PC-3 (cell line): ENCODE measurements around the gene UMAD1. TPM values are rescaled to one million over a fixed set of nuclear protein-coding genes. Genes with fewer than 3 reads are reported as not detected.

Experiments used
- ATAC-seq: fragments of 200-7000 bp; cut with Tn5 transposase; 2 replicates; pipeline ENCODE4 v1.9.1; 2020; ENCODE audit warnings: mild to moderate bottlenecking, moderate library complexity
- BruUV-seq: library from RNA; stranded (reverse); fragments of 400-500 nt; replicated peaks from 2 replicates; lab custom pipeline; 2021; lab: Mats Ljungman, UMichigan
- CTCF ChIA-PET: fragments of 300-600 bp; sonication (Branson Sonifier 250); formaldehyde crosslinking; loops from one replicate; lab custom pipeline; 2022; ENCODE audit warnings: antibody characterized with exemption; lab: Charles Lee
- POLR2A ChIA-PET: fragments of 300-600 bp; sonication (Branson Sonifier 250); formaldehyde crosslinking; loops from one replicate; lab custom pipeline; 2022; ENCODE audit warnings: antibody characterized with exemption; ENCODE audit not compliant: unreplicated experiment; lab: Charles Lee
- DNase-seq: peaks from one replicate; pipeline ENCODE4 v3.0.0-alpha.2; 2015
- H2AFZ ChIP-seq: fragments of 300-600 bp; sonication (generic); 2 replicates; pipeline ENCODE4 v1.6.0; 2016; ENCODE audit warnings: antibody characterized with exemption, low read length
- H3F3A ChIP-seq: fragments of 300-600 bp; sonication (generic); one replicate; pipeline ENCODE4 v1.6.0; 2017; ENCODE audit warnings: antibody characterized with exemption, low read length, control low read depth, mild to moderate bottlenecking; ENCODE audit not compliant: unreplicated experiment
- H3K27ac ChIP-seq: fragments of 300-600 bp; sonication (generic); 2 replicates; pipeline ENCODE4 v1.5.1; 2016; ENCODE audit warnings: mild to moderate bottlenecking, low read length
- H3K27me3 ChIP-seq: fragments of 300-600 bp; sonication (generic); 2 replicates; pipeline ENCODE4 v1.6.1; 2016; ENCODE audit warnings: low read length, mixed read lengths
- H3K36me3 ChIP-seq: fragments of 300-600 bp; sonication (generic); 2 replicates; pipeline ENCODE4 v1.6.1; 2016; ENCODE audit warnings: low read depth, mixed run types, low read length, mixed read lengths
- H3K4me1 ChIP-seq: fragments of 300-600 bp; sonication (generic); 2 replicates; pipeline ENCODE4 v1.5.1; 2016; ENCODE audit warnings: low read length; ENCODE audit not compliant: insufficient read depth
- H3K4me2 ChIP-seq: fragments of 300-600 bp; sonication (generic); 2 replicates; pipeline ENCODE4 v1.6.0; 2016; ENCODE audit warnings: low read length
- H3K4me3 ChIP-seq: fragments of 300-600 bp; sonication (generic); 2 replicates; pipeline ENCODE4 v1.5.1; 2016; ENCODE audit warnings: mild to moderate bottlenecking, low read length, mixed read lengths
- H3K79me2 ChIP-seq: fragments of 300-600 bp; sonication (generic); 2 replicates; pipeline ENCODE4 v1.6.1; 2017; ENCODE audit warnings: low read length, mixed read lengths
- H3K9ac ChIP-seq: fragments of 300-600 bp; sonication (generic); 2 replicates; pipeline ENCODE4 v1.6.0; 2016; ENCODE audit warnings: mild to moderate bottlenecking, low read length
- H3K9me2 ChIP-seq: fragments of 300-600 bp; sonication (generic); replicated peaks from 2 replicates; pipeline ENCODE4 v1.6.1; 2016; ENCODE audit warnings: mixed run types, low read length, mixed read lengths
- H3K9me3 ChIP-seq: fragments of 300-600 bp; sonication (generic); 2 replicates; pipeline ENCODE4 v1.6.1; 2016; ENCODE audit warnings: low read length, mixed read lengths
- H4K20me1 ChIP-seq: fragments of 300-600 bp; sonication (generic); 2 replicates; pipeline ENCODE4 v1.6.1; 2016; ENCODE audit warnings: low read length, mixed read lengths
- CTCF ChIP-seq: fragments of 300-600 bp; sonication (generic); conservative IDR thresholded peaks from 2 replicates; pipeline ENCODE4 v1.5.1; 2017; ENCODE audit warnings: antibody characterized with exemption, low read depth, mild to moderate bottlenecking, low read length
- EZH2 ChIP-seq: fragments of 300-600 bp; sonication (generic); IDR thresholded peaks from one replicate; pipeline ENCODE4 v1.6.1; 2017; ENCODE audit warnings: antibody characterized with exemption, mild to moderate bottlenecking, low read length; ENCODE audit not compliant: unreplicated experiment
- EZH2phosphoT487 ChIP-seq: fragments of 300-600 bp; sonication (generic); IDR thresholded peaks from 2 replicates; pipeline ENCODE4 v1.6.1; 2018; ENCODE audit warnings: mild to moderate bottlenecking, antibody characterized with exemption, low read length, borderline replicate concordance
- intact Hi-C: fragments of 100-400 bp; cut with micrococcal nuclease; formaldehyde crosslinking; loops from 2 replicates; pipeline ENCODE4 v1.9.0; 2023
- total RNA-seq: library from RNA; depleted of rRNA; stranded (reverse); fragments of >200 nt; gene quantifications from 2 replicates; pipeline ENCODE4 v1.2.3, GENCODE V29; 2014

Gene UMAD1
- total RNA-seq, 1 experiment from 2014 or later: 8.9 TPM

- no peak overlapping the region for H3K4me2 ChIP-seq
- TF ChIP-seq EZH2phosphoT487: no peak
- no peak for TF ChIP-seq EZH2
- TF ChIP-seq CTCF: no peak
- no peaks in the 10 kb centered on the region for H3F3A ChIP-seq
- H3K4me3 ChIP-seq: no peak overlapping the region
- no peaks in the 10 kb centered on the region for H3K9me3 ChIP-seq
- POLR2A ChIA-PET: no interaction called here
- no peaks in the 10 kb centered on the region for H3K4me1 ChIP-seq
- no peaks in the 10 kb centered on the region for H3K27me3 ChIP-seq
- H4K20me1 ChIP-seq: no peaks in the 10 kb centered on the region
- no peaks in the 10 kb centered on the region for H3K36me3 ChIP-seq
- no peak overlapping the region for H3K27ac ChIP-seq
- no peak overlapping the region for H2AFZ ChIP-seq
- no peaks in the 10 kb centered on the region for H3K79me2 ChIP-seq
- no peak overlapping the region for H3K9ac ChIP-seq
- intact Hi-C loops: no loop called here
- no TSS peak for BruUV-seq
- no peaks in the 10 kb centered on the region for H3K9me2 ChIP-seq
- CTCF ChIA-PET: no interaction called here
- ATAC-seq (no peak), DNase-seq (no peak)
These were observed 47.2 kb downstream of the UMAD1 start for GRCh38 chr7:7687800-7688199.

- H3K4me1 ChIP-seq: no peaks in the 10 kb centered on the region
- H3K9me3 ChIP-seq: no peaks in the 10 kb centered on the region
- no peaks in the 10 kb centered on the region for H3K9me2 ChIP-seq
- DNase-seq: no peak
- H3K36me3 ChIP-seq: no peaks in the 10 kb centered on the region
- H3K79me2 ChIP-seq: no peaks in the 10 kb centered on the region
- H3K4me3 ChIP-seq: no peak overlapping the region
- H3K4me2 ChIP-seq: no peak overlapping the region
- intact Hi-C loops: no loop called here
- ChIA-PET POLR2A (no interaction called here), CTCF (no interaction called here)
- H3K9ac ChIP-seq: no peak overlapping the region
- no TSS peak for BruUV-seq
- no peaks in the 10 kb centered on the region for H3K27me3 ChIP-seq
- no peaks in the 10 kb centered on the region for H3F3A ChIP-seq
- no peaks in the 10 kb centered on the region for H4K20me1 ChIP-seq
- no peak overlapping the region for H3K27ac ChIP-seq
- no peak for TF ChIP-seq EZH2phosphoT487
- TF ChIP-seq CTCF: no peak
- no peak for TF ChIP-seq EZH2
- no peak overlapping the region for H2AFZ ChIP-seq
- ATAC-seq: no peak
These were observed 47.8 kb downstream of the UMAD1 start for GRCh38 chr7:7688310-7688709.

- CTCF ChIA-PET: no interaction called here
- TF ChIP-seq CTCF (no peak), EZH2 (no peak), EZH2phosphoT487 (no peak)
These were observed 48.4 kb downstream of the UMAD1 start for GRCh38 chr7:7688956-7689355.

More at GRCh38 chr7:7688956-7689355, 48.4 kb downstream of the UMAD1 start:
- Histone ChIP-seq H3K4me3 (no peak overlapping the region), H3K27ac (no peak overlapping the region), H3K9ac (no peak overlapping the region), H3F3A (no peaks in the 10 kb centered on the region), H3K27me3 (no peaks in the 10 kb centered on the region), H3K4me1 (peaks cover 4% of the 10 kb centered on the region; the same call in 1 of the 2 replicates), H3K9me2 (no peaks in the 10 kb centered on the region), H2AFZ (no peak overlapping the region), H3K4me2 (no peak overlapping the region), H3K36me3 (no peaks in the 10 kb centered on the region), H4K20me1 (no peaks in the 10 kb centered on the region), H3K79me2 (no peaks in the 10 kb centered on the region), H3K9me3 (no peaks in the 10 kb centered on the region)
- intact Hi-C loops: no loop called here
- ATAC-seq: no peak
- no TSS peak for BruUV-seq
- no peak for DNase-seq
- POLR2A ChIA-PET: no interaction called here
